WTC11 (cell line): ENCODE results near the gene KCNIP1. TPM values are rescaled to one million over a fixed set of nuclear protein-coding genes. Genes with fewer than 3 reads are reported as not detected.

Experiments used
- ATAC-seq: fragments of 200-7000 bp; cut with Tn5 transposase; 2 replicates; pipeline ENCODE4 v1.10.0; 2021; ENCODE audit warnings: mild to moderate bottlenecking, moderate library complexity
- CTCF ChIA-PET: fragments of 300-600 bp; sonication (Branson Sonifier 250); formaldehyde crosslinking; loops from one replicate; lab custom pipeline; 2021; ENCODE audit warnings: antibody characterized with exemption; lab: Charles Lee
- POLR2A ChIA-PET: fragments of 350-600 bp; sonication (Branson Sonifier 250); formaldehyde crosslinking; loops from one replicate; lab custom pipeline; 2021; ENCODE audit warnings: antibody characterized with exemption; lab: Charles Lee
- DNase-seq: peaks from one replicate; pipeline ENCODE4 v3.0.0; 2021; ENCODE audit warnings: low spot score
- H3K27ac Mint-ChIP-seq: 2 replicates; pipeline ENCODE4 v1.8.0; 2021; ENCODE audit warnings: mixed read lengths
- H3K27me3 Mint-ChIP-seq: 2 replicates; pipeline ENCODE4 v1.8.0; 2021; ENCODE audit warnings: low read depth, mild to moderate bottlenecking, moderate library complexity, mixed read lengths
- H3K36me3 Mint-ChIP-seq: 2 replicates; pipeline ENCODE4 v1.8.0; 2021; ENCODE audit warnings: mixed read lengths
- H3K4me1 Mint-ChIP-seq: 2 replicates; pipeline ENCODE4 v1.8.0; 2022; ENCODE audit warnings: mixed read lengths
- H3K4me3 Mint-ChIP-seq: 2 replicates; pipeline ENCODE4 v1.8.0; 2021; ENCODE audit warnings: mild to moderate bottlenecking, moderate library complexity, mixed read lengths
- H3K9me3 Mint-ChIP-seq: 2 replicates; pipeline ENCODE4 v1.8.0; 2021; ENCODE audit warnings: mixed read lengths
- ATF1 ChIP-seq: sonication (generic); formaldehyde crosslinking; IDR thresholded peaks from 2 replicates; pipeline ENCODE4 v1.8.1; 2023; ENCODE audit warnings: mild to moderate bottlenecking, moderate library complexity, missing genetic modification reagents
- CTCF ChIP-seq: fragments of 200-600 bp; IDR thresholded peaks from 2 replicates; pipeline ENCODE4 v1.8.0; 2022; ENCODE audit warnings: antibody characterized with exemption
- ELF4 ChIP-seq: sonication (generic); formaldehyde crosslinking; IDR thresholded peaks from 2 replicates; pipeline ENCODE4 v1.8.1; 2022; ENCODE audit warnings: low read depth, mild to moderate bottlenecking, moderate library complexity, missing genetic modification reagents
- EMX1 ChIP-seq: fragments of 250-450 bp; sonication (Bioruptor Pico); IDR thresholded peaks from 2 replicates; pipeline ENCODE4 v1.8.0; 2021; ENCODE audit warnings: mild to moderate bottlenecking
- ETV6 ChIP-seq: sonication (generic); formaldehyde crosslinking; IDR thresholded peaks from 2 replicates; pipeline ENCODE4 v1.8.1; 2022; ENCODE audit warnings: mild to moderate bottlenecking, missing genetic modification reagents
- FOXJ3 ChIP-seq: sonication (generic); formaldehyde crosslinking; IDR thresholded peaks from 2 replicates; pipeline ENCODE4 v1.9.0; 2021; ENCODE audit warnings: missing genetic modification reagents, mild to moderate bottlenecking, borderline replicate concordance
- FOXP1 ChIP-seq: sonication (generic); formaldehyde crosslinking; IDR thresholded peaks from 2 replicates; pipeline ENCODE4 v1.8.0; 2022; ENCODE audit warnings: missing genetic modification reagents, mild to moderate bottlenecking, moderate library complexity, borderline replicate concordance
- GABPB1 ChIP-seq: sonication (generic); formaldehyde crosslinking; IDR thresholded peaks from 2 replicates; pipeline ENCODE4 v1.8.1; 2023; ENCODE audit warnings: mild to moderate bottlenecking, missing genetic modification reagents
- HMGA2 ChIP-seq: fragments of 250-450 bp; sonication (Bioruptor Pico); IDR thresholded peaks from 2 replicates; pipeline ENCODE4 v1.4.0; 2021; ENCODE audit warnings: mild to moderate bottlenecking, moderate library complexity
- NR3C1 ChIP-seq: sonication (generic); formaldehyde crosslinking; conservative IDR thresholded peaks from 2 replicates; pipeline ENCODE4 v1.8.1; 2023; ENCODE audit warnings: low read depth, mild to moderate bottlenecking, missing genetic modification reagents
- SMAD3 ChIP-seq: sonication (generic); formaldehyde crosslinking; IDR thresholded peaks from 2 replicates; pipeline ENCODE4 v1.8.0; 2022; ENCODE audit warnings: missing genetic modification reagents, mild to moderate bottlenecking, borderline replicate concordance
- USF2 ChIP-seq: sonication (generic); formaldehyde crosslinking; IDR thresholded peaks from 2 replicates; pipeline ENCODE4 v1.8.1; 2023; ENCODE audit warnings: mild to moderate bottlenecking, missing genetic modification reagents, moderate library complexity
- ZNF396 ChIP-seq: fragments of 250-450 bp; sonication (Bioruptor Pico); IDR thresholded peaks from 2 replicates; pipeline ENCODE4 v1.8.0; 2021; ENCODE audit warnings: mild to moderate bottlenecking, moderate library complexity, borderline replicate concordance
- ZNF416 ChIP-seq: fragments of 250-450 bp; sonication (Bioruptor Pico); IDR thresholded peaks from 2 replicates; pipeline ENCODE4 v1.9.0; 2021; ENCODE audit warnings: mild to moderate bottlenecking, inconsistent platforms
- ZSCAN18 ChIP-seq: fragments of 250-450 bp; sonication (Bioruptor Pico); IDR thresholded peaks from 2 replicates; pipeline ENCODE4 v2.1.2; 2022; ENCODE audit warnings: mild to moderate bottlenecking, moderate library complexity
- total RNA-seq: library from RNA; stranded (reverse); gene quantifications from 3 replicates; pipeline ENCODE4 v1.2.3, GENCODE V29; 2021
- TF ChIP-seq, protein P1 (sequence below): sonication (generic); formaldehyde crosslinking; IDR thresholded peaks from 2 replicates; pipeline ENCODE4 v1.8.1; 2022; ENCODE audit warnings: missing genetic modification reagents, borderline replicate concordance

Gene KCNIP1
- total RNA-seq, 1 experiment from 2014 or later = 0.59 TPM

DNA sequence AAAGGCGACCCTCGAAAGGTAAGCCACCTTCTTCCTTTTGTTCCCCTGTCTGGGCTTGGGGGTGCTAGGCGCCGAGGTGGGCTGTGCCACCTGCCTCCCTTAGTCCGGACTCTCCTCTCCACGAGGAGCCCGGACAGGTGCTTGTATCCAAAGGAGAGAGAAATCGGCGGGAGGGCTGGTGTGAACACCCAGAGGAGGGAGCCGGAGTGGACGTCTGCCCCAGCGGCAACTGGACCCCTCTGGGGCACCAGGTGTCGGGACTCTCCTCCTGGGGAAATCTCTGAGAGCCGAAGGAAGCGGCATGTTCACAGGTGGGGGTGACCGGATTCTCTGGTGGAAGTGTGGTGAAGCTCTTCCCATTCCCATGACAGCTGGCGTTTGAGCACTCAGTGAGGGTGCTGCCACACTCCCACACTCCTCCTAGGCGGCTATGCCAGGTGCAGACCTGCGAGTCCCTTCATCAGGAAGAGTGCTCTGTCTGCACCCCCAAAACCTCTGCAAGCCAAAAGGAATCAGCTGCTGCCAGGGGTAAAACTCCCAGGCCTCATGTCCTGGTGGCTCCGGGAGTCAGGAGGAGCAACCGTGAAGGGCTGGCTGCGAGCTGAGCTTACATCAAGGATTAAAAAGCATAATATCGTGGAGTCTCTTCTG is 921 bp downstream of the KCNIP1 start (continued):
- TF ChIP-seq, protein P1, sequence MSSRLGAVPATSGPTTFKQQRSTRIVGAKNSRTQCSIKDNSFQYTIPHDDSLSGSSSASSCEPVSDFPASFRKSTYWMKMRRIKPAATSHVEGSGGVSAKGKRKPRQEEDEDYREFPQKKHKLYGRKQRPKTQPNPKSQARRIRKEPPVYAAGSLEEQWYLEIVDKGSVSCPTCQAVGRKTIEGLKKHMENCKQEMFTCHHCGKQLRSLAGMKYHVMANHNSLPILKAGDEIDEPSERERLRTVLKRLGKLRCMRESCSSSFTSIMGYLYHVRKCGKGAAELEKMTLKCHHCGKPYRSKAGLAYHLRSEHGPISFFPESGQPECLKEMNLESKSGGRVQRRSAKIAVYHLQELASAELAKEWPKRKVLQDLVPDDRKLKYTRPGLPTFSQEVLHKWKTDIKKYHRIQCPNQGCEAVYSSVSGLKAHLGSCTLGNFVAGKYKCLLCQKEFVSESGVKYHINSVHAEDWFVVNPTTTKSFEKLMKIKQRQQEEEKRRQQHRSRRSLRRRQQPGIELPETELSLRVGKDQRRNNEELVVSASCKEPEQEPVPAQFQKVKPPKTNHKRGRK (CRISPR knock-in tag) = no peak
- no peak for TF ChIP-seq ATF1 (CRISPR knock-in tag)
- no peak for TF ChIP-seq FOXJ3 (CRISPR knock-in tag)
- TF ChIP-seq ZNF416 = no peak
- TF ChIP-seq ETV6 (CRISPR knock-in tag) = no peak
- TF ChIP-seq GABPB1 = no peak
- TF ChIP-seq SMAD3 (CRISPR knock-in tag) = no peak
- no peak for TF ChIP-seq ZNF396 (CRISPR knock-in tag)

- peaks cover 19% of the 10 kb centered on the region for H3K4me1 Mint-ChIP-seq
- no peak for TF ChIP-seq ELF4
- no peak for TF ChIP-seq NR3C1 (CRISPR knock-in tag)
- no peak for TF ChIP-seq EMX1 (CRISPR knock-in tag)
- TF ChIP-seq ZSCAN18 (CRISPR knock-in tag) = no peak
- no peak for TF ChIP-seq HMGA2
- no peak for TF ChIP-seq USF2
- ChIA-PET POLR2A (no interaction called here), CTCF (interaction anchor here (1.4 to 2.6 kb wide), 2 partner anchors 9 to 116 kb away, joined by 13 to 23 read pairs; no protein-coding TSS in a partner anchor)
- no peaks in the 10 kb centered on the region for H3K9me3 Mint-ChIP-seq
- H3K27me3 Mint-ChIP-seq = peaks cover 29% of the 10 kb centered on the region
- no peak overlapping the region for H3K27ac Mint-ChIP-seq
- no peak for DNase-seq
- H3K36me3 Mint-ChIP-seq = no peaks in the 10 kb centered on the region
- ATAC-seq = no peak
- no peak overlapping the region for H3K4me3 Mint-ChIP-seq
Observed at GRCh38 chr5:170508036-170508435, 4.2 kb downstream of the KCNIP1 start.

DNA sequence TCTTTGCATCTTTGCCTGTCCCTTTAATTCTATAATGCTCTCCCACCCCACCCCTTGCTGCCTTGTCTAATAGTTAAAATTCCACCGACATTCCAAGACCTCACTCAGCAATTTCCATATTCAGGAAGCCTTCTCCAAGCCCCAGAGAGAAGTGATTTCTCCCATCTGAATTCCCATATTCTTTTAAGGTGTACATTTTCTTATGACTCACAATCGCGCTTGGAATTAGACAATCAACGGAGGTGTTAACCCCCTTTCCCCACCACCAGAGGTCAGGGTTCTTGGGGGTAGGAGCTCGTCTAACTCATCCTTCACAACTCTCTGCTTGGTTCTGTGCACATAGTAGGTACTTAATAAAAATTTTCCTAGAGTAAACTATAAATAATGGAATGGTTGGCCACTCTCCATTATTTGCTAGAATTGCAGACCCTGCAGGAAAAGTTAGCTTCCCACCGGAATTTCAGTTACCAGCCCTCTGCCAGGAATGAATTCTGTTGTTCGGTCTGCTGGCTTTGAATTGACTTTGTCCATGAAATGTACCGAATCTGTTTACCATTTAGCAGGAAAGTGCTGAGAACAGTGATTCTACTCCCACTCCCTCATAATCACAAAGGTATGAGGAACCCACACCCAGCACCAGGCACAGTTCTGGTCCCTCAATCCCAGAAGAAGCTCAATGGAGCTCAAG is 5.0 kb downstream of the KCNIP1 start:
- Mint-ChIP-seq H3K4me3 (no peak overlapping the region), H3K9me3 (no peaks in the 10 kb centered on the region), H3K27me3 (peaks cover 22% of the 10 kb centered on the region), H3K36me3 (no peaks in the 10 kb centered on the region), H3K27ac (no peak overlapping the region), H3K4me1 (peaks cover 15% of the 10 kb centered on the region)
- CTCF ChIA-PET = interaction anchor here (0.6 to 2.6 kb wide), 23 partner anchors 10 to 125 kb away, joined by 3 to 23 read pairs (median 4); no protein-coding TSS in a partner anchor
- ATAC-seq = no peak
- TF ChIP-seq CTCF (0 out of 2 replicates have a peak, but pooled peaks have one; percentile 23), FOXP1 (CRISPR knock-in tag) (no peak)
- no peak for DNase-seq
- POLR2A ChIA-PET = no interaction called here
